A549 treated with RU486 at 1 μM for 4 hours (cell line): ENCODE data around the gene CROCC2. TPM values are rescaled to one million over a fixed set of nuclear protein-coding genes. Genes with fewer than 3 reads are reported as not detected.

Experiments used
- total RNA-seq: library from RNA; stranded (reverse); fragments of 200-300 nt; extraction: Qiagen RNA extraction; gene quantifications from 5 replicates; pipeline ENCODE4 v1.2.3, GENCODE V29; 2022; ENCODE audit warnings: low read depth

Gene CROCC2
- not detected in 5 replicates for total RNA-seq

DNA sequence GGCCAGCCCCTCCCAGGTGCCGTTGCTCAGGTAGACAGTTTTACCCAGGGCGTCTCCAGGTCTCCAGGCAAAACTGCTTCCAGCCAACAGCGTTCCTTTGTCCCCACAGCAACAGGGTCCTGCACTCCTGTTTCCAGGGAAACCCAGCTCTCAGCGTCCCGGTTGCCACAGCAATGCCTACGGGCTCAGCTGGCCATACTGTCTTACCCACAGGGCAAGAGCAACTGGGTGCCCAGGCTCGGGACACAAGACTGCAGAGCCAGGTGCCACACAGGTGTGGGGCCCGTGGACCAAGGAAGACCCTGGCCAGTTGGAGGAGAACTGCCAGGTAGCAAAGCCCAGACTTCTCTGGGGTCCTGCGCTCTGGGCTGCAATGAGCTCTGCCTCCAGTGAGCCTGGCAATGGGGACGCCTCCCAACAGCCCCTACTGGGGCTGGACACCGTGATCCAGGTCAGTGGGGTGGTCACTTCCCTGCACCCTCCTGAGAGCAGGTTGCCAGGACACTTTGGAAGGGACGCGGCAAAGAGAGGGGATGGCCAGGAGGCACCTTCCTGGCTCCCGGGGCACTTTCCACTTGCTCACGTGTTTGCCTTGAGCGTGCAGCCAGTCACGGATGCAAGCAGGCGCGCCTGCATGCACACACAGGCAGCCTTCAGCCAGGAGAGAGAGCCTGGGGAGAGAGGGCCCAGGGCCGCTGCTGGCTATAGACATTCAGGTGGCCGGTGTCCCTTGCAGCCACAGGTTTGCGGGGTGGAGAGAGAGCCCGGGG lies at the start of gene CROCC2:
TSS of gene CROCC2 (plus strand) at position 196 of the 770 bp plus-strand sequence. CDS start at position 374, 178 bp downstream.

DNA sequence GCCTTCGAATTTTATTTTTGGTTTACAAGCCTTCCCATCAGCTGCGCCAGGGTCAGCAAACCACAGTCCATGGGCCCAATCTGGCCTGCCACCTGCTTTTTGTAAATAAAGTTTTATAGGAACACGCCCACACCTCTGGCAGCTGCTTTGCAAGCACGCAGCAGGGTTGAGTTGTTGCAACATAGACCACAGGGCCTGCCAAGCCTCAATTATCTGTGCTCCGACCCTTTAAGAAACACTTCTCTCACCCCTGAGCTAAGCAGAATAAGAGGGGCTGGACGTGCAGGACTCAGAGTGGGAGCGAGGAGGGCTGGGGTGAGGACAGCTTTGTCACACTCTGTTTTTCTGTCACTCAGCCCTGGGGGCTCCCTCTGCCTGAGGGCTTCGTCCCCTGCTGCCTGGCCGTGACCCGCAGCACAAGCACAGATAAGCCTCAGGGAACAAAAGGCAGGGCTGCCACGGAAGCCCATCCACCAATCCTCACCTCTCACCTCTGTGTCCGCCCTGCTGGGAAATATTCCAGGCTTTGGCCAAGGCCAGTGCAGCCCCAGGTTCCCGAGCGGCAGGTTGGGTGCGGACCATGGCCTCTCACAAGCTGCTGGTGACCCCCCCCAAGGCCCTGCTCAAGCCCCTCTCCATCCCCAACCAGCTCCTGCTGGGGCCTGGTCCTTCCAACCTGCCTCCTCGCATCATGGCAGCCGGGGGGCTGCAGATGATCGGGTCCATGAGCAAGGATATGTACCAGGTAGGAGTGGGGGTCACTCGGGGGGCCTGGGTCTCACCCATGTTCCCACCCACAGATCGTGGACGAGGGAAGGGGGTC lies 37.6 kb upstream of the CROCC2 start, which contains the start of gene AGXT:
TSS of gene AGXT (plus strand) at position 539 of the 823 bp plus-strand sequence. CDS start at position 581, 42 bp downstream.

DNA sequence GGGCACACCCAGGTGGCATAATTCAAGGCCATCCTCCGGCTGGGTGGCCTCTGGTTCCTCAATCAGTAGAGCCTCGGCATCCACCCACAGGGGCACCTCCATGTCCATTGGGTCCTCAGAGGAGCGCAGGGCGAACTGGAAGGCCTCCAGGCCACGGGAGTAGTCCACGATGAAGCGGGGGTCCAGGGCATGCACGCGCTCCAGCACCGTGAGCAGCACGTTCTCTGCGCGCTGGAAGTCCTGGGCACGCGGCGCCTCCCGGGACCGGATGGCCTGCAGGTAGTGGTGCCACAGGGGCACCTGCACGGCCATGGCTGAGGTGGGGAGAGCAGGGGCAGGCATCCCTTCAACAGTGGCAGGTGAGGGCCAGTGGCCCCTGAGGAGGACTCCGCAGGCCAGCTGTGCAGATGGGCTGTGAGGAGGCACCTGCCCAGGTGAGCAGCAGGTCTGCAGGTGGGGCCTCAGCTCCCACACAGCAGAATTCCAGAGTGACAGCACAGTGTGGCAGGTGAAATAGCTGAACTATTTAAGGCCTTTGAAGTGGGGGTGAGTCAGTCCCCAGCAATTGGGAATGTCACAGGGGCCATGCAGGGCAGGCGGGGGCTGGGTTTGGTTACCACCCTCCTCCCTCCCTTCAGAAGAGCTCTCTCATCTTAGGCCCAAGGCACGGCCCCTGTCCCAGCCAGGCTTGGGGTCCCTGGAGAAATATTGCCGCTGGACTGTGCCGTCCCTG lies 10.3 kb upstream of the CROCC2 start, which contains the start of gene MAB21L4:
TSS of gene MAB21L4 (minus strand) at position 501 of the 733 bp plus-strand sequence. CDS start at position 342, 159 bp downstream.

DNA sequence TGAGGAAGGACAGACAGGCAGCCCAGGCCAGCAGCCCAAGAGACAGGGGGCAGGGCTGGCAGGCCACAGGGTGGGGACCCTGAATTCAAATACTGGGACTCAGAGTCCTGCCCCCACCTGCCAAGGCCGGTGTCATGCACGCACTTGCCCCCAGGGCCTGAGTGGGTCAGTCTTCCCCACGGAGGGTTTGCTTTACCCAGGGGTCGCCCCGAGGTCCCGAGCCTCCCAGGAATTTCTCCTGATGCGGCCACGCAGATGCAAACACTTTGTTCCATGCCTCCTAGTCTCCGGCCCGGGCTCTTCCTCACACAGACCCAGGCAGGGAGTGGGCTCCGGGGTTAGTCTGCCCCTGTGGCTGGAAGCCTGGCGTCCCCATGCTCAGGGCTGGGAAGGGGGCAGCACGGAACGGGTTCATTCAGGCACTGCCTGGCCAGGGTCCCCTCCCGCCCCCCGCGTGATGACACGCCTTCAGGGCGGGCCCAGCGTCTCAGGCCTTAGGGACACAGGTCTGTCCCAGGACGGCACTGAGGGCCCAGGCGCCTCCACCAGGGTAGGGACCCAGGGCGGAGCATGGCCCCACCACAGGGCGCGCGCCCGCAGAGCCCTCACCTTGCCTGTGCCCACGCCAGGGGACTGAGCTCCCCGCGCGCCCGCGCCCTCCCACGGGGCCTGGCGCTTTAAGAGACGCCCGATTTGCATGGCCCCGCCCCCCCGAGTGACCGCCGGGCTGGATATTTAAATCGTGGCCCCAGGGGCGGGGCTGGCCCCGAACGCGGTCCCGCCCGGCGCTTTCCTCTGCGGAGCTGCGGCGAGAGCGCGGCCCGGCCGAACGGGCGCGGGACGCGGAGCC lies 91.9 kb downstream of the CROCC2 start, which contains the start of gene SNED1:
TSS of gene SNED1 (plus strand) at position 763 of the 850 bp plus-strand sequence. CDS start 220 bp downstream, outside the sequence.

Other genes starting within 250 kb of the CROCC2 start
- not detected in 5 replicates for gene AQP12B, start 223.5 kb upstream of the CROCC2 start, total RNA-seq
- not detected in 5 replicates for gene AQP12A, start 214.5 kb upstream of the CROCC2 start, total RNA-seq
- gene KIF1A, start 86.1 kb upstream of the CROCC2 start, total RNA-seq, result 0.56 to 0.75 TPM (median 0.66 TPM) in 5 replicates
- not detected in 5 replicates for gene AGXT, start 37.5 kb upstream of the CROCC2 start, total RNA-seq
- gene MAB21L4, start 10.2 kb upstream of the CROCC2 start, total RNA-seq, result 0.08 to 0.17 TPM (median 0.09 TPM) in 3 of 5 replicates, not detected in the others
- gene SNED1, start 92.3 kb downstream of the CROCC2 start, total RNA-seq, result 0.30 to 1.1 TPM (median 0.53 TPM) in 5 replicates
- gene MTERF4, start 196.0 kb downstream of the CROCC2 start, total RNA-seq, result 22.5 to 24.5 TPM (median 23.1 TPM) in 5 replicates
- gene PASK, start 243.1 kb downstream of the CROCC2 start, total RNA-seq, result 6.3 to 8.6 TPM (median 6.9 TPM) in 5 replicates
- 54.1 to 72.3 TPM (median 66.4 TPM) in 5 replicates for gene PPP1R7, start 244.1 kb downstream of the CROCC2 start, total RNA-seq